GM23338 (cell line): Measurements from ENCODE around the gene EPO. TPM values are rescaled to one million over a fixed set of nuclear protein-coding genes. Genes with fewer than 3 reads are reported as not detected.

Source experiments
- ATAC-seq: fragments of 200-7000 bp; cut with Tn5 transposase; 3 replicates; pipeline ENCODE4 v1.9.1; 2020
- DNase-seq: peaks from one replicate; pipeline ENCODE4 v3.0.0-alpha.2; 2015; ENCODE audit warnings: low spot score
- H2AFZ ChIP-seq: fragments of 200-600 bp; sonication (generic); 2 replicates; pipeline ENCODE4 v1.8.0; 2016; ENCODE audit warnings: antibody characterized with exemption, mild to moderate bottlenecking, moderate library complexity
- H3F3A ChIP-seq: fragments of 200-600 bp; sonication (generic); replicated peaks from 2 replicates; pipeline ENCODE4 v1.8.0; 2017; ENCODE audit warnings: antibody characterized with exemption, mixed run types, low read depth
- H3K27ac ChIP-seq: fragments of 200-600 bp; sonication (generic); 2 replicates; pipeline ENCODE4 v1.6.1; 2016; ENCODE audit warnings: low read depth
- H3K27me3 ChIP-seq: fragments of 200-600 bp; sonication (generic); 2 replicates; pipeline ENCODE4 v1.8.0; 2016; ENCODE audit warnings: mild to moderate bottlenecking, mixed run types, moderate library complexity; ENCODE audit not compliant: insufficient read depth
- H3K36me3 ChIP-seq: fragments of 200-600 bp; sonication (generic); 2 replicates; pipeline ENCODE4 v1.8.0; 2016; ENCODE audit warnings: mild to moderate bottlenecking; ENCODE audit not compliant: insufficient read depth
- H3K4me1 ChIP-seq: fragments of 200-600 bp; sonication (generic); 2 replicates; pipeline ENCODE4 v1.8.0; 2016; ENCODE audit warnings: mild to moderate bottlenecking, moderate library complexity; ENCODE audit not compliant: insufficient read depth
- H3K4me2 ChIP-seq: fragments of 200-600 bp; sonication (generic); 2 replicates; pipeline ENCODE4 v1.7.1; 2017; ENCODE audit warnings: mixed run types
- H3K4me3 ChIP-seq: fragments of 200-600 bp; sonication (generic); 2 replicates; pipeline ENCODE4 v1.6.1; 2016; ENCODE audit warnings: mixed run types
- H3K79me2 ChIP-seq: fragments of 200-600 bp; sonication (generic); replicated peaks from 2 replicates; pipeline ENCODE4 v1.8.0; 2017; ENCODE audit warnings: mild to moderate bottlenecking; ENCODE audit not compliant: insufficient read depth
- H3K9me2 ChIP-seq: fragments of 200-600 bp; sonication (generic); 2 replicates; pipeline ENCODE4 v1.8.0; 2017; ENCODE audit not compliant: insufficient read depth
- H4K20me1 ChIP-seq: fragments of 200-600 bp; sonication (generic); replicated peaks from 2 replicates; pipeline ENCODE4 v1.8.0; 2017; ENCODE audit warnings: mild to moderate bottlenecking; ENCODE audit not compliant: insufficient read depth
- H3K27ac Mint-ChIP-seq: 2 replicates; pipeline ENCODE4 v1.8.0; 2020; ENCODE audit warnings: inconsistent platforms, mild to moderate bottlenecking, moderate library complexity, mixed read lengths
- H3K27me3 Mint-ChIP-seq: 3 replicates; pipeline ENCODE4 v1.8.0; 2022; ENCODE audit warnings: low read depth, mild to moderate bottlenecking, moderate library complexity, mixed read lengths, inconsistent platforms; ENCODE audit not compliant: insufficient read depth, poor library complexity
- H3K36me3 Mint-ChIP-seq: 3 replicates; pipeline ENCODE4 v1.8.0; 2021; ENCODE audit warnings: low read depth, mild to moderate bottlenecking, inconsistent platforms, moderate library complexity, mixed read lengths
- H3K4me1 Mint-ChIP-seq: 3 replicates; pipeline ENCODE4 v1.8.0; 2020; ENCODE audit warnings: mild to moderate bottlenecking, inconsistent platforms, mixed read lengths
- H3K4me3 Mint-ChIP-seq: 3 replicates; pipeline ENCODE4 v1.8.0; 2021; ENCODE audit warnings: moderate library complexity, mild to moderate bottlenecking, inconsistent platforms, mixed read lengths
- H3K9me3 Mint-ChIP-seq: 3 replicates; pipeline ENCODE4 v1.8.0; 2020; ENCODE audit warnings: moderate library complexity, mild to moderate bottlenecking, inconsistent platforms, mixed read lengths
- CREB1 ChIP-seq: fragments of 250-450 bp; sonication (Bioruptor Pico); IDR thresholded peaks from 2 replicates; pipeline ENCODE4 v1.5.0; 2020; ENCODE audit warnings: low read depth, mild to moderate bottlenecking, moderate library complexity
- POLR2AphosphoS5 ChIP-seq: IDR thresholded peaks from 2 replicates; pipeline ENCODE4 v1.6.1; 2016; ENCODE audit warnings: antibody characterized with exemption, low read depth
- ZNF114 ChIP-seq: fragments of 250-450 bp; sonication (Bioruptor Pico); IDR thresholded peaks from 2 replicates; pipeline ENCODE4 v1.5.0; 2020; ENCODE audit warnings: mild to moderate bottlenecking, moderate library complexity
- ZNF331 ChIP-seq: fragments of 250-450 bp; sonication (Bioruptor Pico); IDR thresholded peaks from 2 replicates; pipeline ENCODE4 v1.5.0; 2020; ENCODE audit warnings: low read depth, mild to moderate bottlenecking, moderate library complexity
- polyA plus RNA-seq: library from polyadenylated mRNA; unstranded; fragments of >200 nt; fragmentation: Nextera tagmentation; extraction: Ambion mirVana; gene quantifications from 2 replicates; pipeline ENCODE4 v1.2.1, GENCODE V29; 2016
- total RNA-seq: library from RNA; depleted of rRNA; stranded (reverse); fragments of >200 nt; shearing (Covaris generic); gene quantifications from 2 replicates; pipeline ENCODE4 v1.2.3, GENCODE V29; 2014
- TF ChIP-seq, protein P1 (sequence below): fragments of 250-450 bp; sonication (Bioruptor Pico); IDR thresholded peaks from 2 replicates; pipeline ENCODE4 v1.5.0; 2020; ENCODE audit warnings: mild to moderate bottlenecking, moderate library complexity
- TF ChIP-seq, protein P2 (sequence below): IDR thresholded peaks from one replicate; pipeline ENCODE4 v1.6.1; 2018; ENCODE audit warnings: antibody characterized with exemption; ENCODE audit not compliant: unreplicated experiment

Gene EPO
- total and polyA plus RNA-seq, 2 experiments from 2014 or later = 1.0 TPM; not detected in 1

GRCh38 chr7:100673302-100673941 is 46.8 kb upstream of the EPO start, which contains the start of gene GNB2:
Gene GNB2, plus strand, starts transcription at chr7:100673740. Its CDS starts 2,526 bp downstream, at chr7:100676266.
- H4K20me1 ChIP-seq = no peaks in the 10 kb centered on the region; the same call in 1 of the 2 replicates
- peak within 1 kb of the TSS; percentile 99 for H3K4me2 ChIP-seq
- no peaks in the 10 kb centered on the region for H3K9me2 ChIP-seq
- no peaks in the 10 kb centered on the region for H3K4me1 ChIP-seq
- H3K27ac Mint-ChIP-seq = peak within 1 kb of the TSS; percentile 98
- H3K27me3 ChIP-seq = peaks cover 16% of the 10 kb centered on the region
- TF ChIP-seq CREB1 (CRISPR knock-in tag) = peak; percentile 91
- TF ChIP-seq POLR2AphosphoS5 = peak; percentile 72
- TF ChIP-seq, protein P1, sequence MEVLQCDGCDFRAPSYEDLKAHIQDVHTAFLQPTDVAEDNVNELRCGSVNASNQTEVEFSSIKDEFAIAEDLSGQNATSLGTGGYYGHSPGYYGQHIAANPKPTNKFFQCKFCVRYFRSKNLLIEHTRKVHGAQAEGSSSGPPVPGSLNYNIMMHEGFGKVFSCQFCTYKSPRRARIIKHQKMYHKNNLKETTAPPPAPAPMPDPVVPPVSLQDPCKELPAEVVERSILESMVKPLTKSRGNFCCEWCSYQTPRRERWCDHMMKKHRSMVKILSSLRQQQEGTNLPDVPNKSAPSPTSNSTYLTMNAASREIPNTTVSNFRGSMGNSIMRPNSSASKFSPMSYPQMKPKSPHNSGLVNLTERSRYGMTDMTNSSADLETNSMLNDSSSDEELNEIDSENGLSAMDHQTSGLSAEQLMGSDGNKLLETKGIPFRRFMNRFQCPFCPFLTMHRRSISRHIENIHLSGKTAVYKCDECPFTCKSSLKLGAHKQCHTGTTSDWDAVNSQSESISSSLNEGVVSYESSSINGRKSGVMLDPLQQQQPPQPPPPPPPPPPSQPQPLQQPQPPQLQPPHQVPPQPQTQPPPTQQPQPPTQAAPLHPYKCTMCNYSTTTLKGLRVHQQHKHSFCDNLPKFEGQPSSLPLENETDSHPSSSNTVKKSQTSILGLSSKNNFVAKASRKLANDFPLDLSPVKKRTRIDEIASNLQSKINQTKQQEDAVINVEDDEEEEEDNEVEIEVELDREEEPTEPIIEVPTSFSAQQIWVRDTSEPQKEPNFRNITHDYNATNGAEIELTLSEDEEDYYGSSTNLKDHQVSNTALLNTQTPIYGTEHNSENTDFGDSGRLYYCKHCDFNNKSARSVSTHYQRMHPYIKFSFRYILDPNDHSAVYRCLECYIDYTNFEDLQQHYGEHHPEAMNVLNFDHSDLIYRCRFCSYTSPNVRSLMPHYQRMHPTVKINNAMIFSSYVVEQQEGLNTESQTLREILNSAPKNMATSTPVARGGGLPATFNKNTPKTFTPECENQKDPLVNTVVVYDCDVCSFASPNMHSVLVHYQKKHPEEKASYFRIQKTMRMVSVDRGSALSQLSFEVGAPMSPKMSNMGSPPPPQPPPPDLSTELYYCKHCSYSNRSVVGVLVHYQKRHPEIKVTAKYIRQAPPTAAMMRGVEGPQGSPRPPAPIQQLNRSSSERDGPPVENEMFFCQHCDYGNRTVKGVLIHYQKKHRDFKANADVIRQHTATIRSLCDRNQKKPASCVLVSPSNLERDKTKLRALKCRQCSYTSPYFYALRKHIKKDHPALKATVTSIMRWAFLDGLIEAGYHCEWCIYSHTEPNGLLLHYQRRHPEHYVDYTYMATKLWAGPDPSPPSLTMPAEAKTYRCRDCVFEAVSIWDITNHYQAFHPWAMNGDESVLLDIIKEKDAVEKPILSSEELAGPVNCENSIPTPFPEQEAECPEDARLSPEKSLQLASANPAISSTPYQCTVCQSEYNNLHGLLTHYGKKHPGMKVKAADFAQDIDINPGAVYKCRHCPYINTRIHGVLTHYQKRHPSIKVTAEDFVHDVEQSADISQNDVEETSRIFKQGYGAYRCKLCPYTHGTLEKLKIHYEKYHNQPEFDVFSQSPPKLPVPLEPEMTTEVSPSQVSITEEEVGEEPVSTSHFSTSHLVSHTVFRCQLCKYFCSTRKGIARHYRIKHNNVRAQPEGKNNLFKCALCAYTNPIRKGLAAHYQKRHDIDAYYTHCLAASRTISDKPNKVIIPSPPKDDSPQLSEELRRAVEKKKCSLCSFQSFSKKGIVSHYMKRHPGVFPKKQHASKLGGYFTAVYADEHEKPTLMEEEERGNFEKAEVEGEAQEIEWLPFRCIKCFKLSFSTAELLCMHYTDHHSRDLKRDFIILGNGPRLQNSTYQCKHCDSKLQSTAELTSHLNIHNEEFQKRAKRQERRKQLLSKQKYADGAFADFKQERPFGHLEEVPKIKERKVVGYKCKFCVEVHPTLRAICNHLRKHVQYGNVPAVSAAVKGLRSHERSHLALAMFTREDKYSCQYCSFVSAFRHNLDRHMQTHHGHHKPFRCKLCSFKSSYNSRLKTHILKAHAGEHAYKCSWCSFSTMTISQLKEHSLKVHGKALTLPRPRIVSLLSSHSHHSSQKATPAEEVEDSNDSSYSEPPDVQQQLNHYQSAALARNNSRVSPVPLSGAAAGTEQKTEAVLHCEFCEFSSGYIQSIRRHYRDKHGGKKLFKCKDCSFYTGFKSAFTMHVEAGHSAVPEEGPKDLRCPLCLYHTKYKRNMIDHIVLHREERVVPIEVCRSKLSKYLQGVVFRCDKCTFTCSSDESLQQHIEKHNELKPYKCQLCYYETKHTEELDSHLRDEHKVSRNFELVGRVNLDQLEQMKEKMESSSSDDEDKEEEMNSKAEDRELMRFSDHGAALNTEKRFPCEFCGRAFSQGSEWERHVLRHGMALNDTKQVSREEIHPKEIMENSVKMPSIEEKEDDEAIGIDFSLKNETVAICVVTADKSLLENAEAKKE (CRISPR knock-in tag) = no peak
- peak within 1 kb of the TSS; percentile 93 for H3K4me3 ChIP-seq
- H3K4me1 Mint-ChIP-seq = peaks cover 3% of the 10 kb centered on the region; the same call in 2 of the 3 replicates
- no peaks in the 10 kb centered on the region for H3K9me3 Mint-ChIP-seq
- H3K4me3 Mint-ChIP-seq = peak within 1 kb of the TSS; percentile 83
- H3K36me3 ChIP-seq = no peaks in the 10 kb centered on the region
- peak within 1 kb of the TSS; percentile 99 for H3K27ac ChIP-seq
- peaks cover 13% of the 10 kb centered on the region for H3K36me3 Mint-ChIP-seq
- peak; percentile 96 for DNase-seq
- ATAC-seq = peak; percentile 54
- H3K27me3 Mint-ChIP-seq = peaks cover 35% of the 10 kb centered on the region
- H3F3A ChIP-seq = peaks cover 14% of the 10 kb centered on the region
- no peaks in the 10 kb centered on the region for H3K79me2 ChIP-seq
- peak within 1 kb of the TSS; percentile 97; the same call in 1 of the 2 replicates for H2AFZ ChIP-seq

- Mint-ChIP-seq H3K4me3 (peak overlapping the region; percentile 83), H3K36me3 (peaks cover 15% of the 10 kb centered on the region), H3K27ac (no peak overlapping the region), H3K9me3 (no peaks in the 10 kb centered on the region), H3K4me1 (peaks cover 3% of the 10 kb centered on the region; the same call in 2 of the 3 replicates), H3K27me3 (peaks cover 35% of the 10 kb centered on the region)
- Histone ChIP-seq H4K20me1 (no peaks in the 10 kb centered on the region; the same call in 1 of the 2 replicates), H3K4me1 (no peaks in the 10 kb centered on the region), H3F3A (peaks cover 15% of the 10 kb centered on the region), H3K36me3 (no peaks in the 10 kb centered on the region), H3K27ac (no peak overlapping the region), H3K4me2 (peak overlapping the region; percentile 99), H2AFZ (peak overlapping the region; percentile 81; the same call in 1 of the 2 replicates), H3K9me2 (no peaks in the 10 kb centered on the region), H3K4me3 (peak overlapping the region; percentile 93), H3K79me2 (no peaks in the 10 kb centered on the region), H3K27me3 (peaks cover 16% of the 10 kb centered on the region)
- ATAC-seq (no peak; the same call in 1 of the 3 replicates), DNase-seq (no peak)
- no peak for TF ChIP-seq ZNF331 (CRISPR knock-in tag)
- TF ChIP-seq, protein P2, sequence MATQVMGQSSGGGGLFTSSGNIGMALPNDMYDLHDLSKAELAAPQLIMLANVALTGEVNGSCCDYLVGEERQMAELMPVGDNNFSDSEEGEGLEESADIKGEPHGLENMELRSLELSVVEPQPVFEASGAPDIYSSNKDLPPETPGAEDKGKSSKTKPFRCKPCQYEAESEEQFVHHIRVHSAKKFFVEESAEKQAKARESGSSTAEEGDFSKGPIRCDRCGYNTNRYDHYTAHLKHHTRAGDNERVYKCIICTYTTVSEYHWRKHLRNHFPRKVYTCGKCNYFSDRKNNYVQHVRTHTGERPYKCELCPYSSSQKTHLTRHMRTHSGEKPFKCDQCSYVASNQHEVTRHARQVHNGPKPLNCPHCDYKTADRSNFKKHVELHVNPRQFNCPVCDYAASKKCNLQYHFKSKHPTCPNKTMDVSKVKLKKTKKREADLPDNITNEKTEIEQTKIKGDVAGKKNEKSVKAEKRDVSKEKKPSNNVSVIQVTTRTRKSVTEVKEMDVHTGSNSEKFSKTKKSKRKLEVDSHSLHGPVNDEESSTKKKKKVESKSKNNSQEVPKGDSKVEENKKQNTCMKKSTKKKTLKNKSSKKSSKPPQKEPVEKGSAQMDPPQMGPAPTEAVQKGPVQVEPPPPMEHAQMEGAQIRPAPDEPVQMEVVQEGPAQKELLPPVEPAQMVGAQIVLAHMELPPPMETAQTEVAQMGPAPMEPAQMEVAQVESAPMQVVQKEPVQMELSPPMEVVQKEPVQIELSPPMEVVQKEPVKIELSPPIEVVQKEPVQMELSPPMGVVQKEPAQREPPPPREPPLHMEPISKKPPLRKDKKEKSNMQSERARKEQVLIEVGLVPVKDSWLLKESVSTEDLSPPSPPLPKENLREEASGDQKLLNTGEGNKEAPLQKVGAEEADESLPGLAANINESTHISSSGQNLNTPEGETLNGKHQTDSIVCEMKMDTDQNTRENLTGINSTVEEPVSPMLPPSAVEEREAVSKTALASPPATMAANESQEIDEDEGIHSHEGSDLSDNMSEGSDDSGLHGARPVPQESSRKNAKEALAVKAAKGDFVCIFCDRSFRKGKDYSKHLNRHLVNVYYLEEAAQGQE = no peak
- TF ChIP-seq ZNF114 (CRISPR knock-in tag) = no peak
These were observed 46.3 kb upstream of the EPO start for GRCh38 chr7:100673942-100674410.
